Naive thymus-derived CD4-positive, alpha-beta T cell (primary cell): ENCODE measurements around the gene RMC1. TPM values are rescaled to one million over a fixed set of nuclear protein-coding genes. Genes with fewer than 3 reads are reported as not detected.
"Not testable (repeated sequence)": the region's sequence is repeated elsewhere in the genome, so short reads cannot be mapped to it uniquely, and the experiment has no call there.

Experiments
- ATAC-seq: fragments of 150-1000 bp; cut with Tn5 transposase; 2 replicates; pipeline ENCODE4 v1.10.0; 2021; ENCODE audit warnings: mild to moderate bottlenecking, moderate library complexity
- CTCF ChIA-PET: fragments of 350-600 bp; sonication (Branson Sonifier 250); formaldehyde crosslinking; loops from one replicate; lab custom pipeline; 2021; ENCODE audit warnings: antibody characterized with exemption; lab: Charles Lee
- POLR2A ChIA-PET: fragments of 350-600 bp; sonication (Branson Sonifier 250); formaldehyde crosslinking; loops from one replicate; lab custom pipeline; 2021; ENCODE audit warnings: antibody characterized with exemption, inconsistent platforms; lab: Charles Lee
- DNase-seq, 9 donors: peaks; one replicate each; pipeline versions ENCODE4 v3.0.0 to v3.0.0-alpha.2; 2020 to 2022; ENCODE audit warnings: mixed read lengths in 1 of 9
- H3K27ac ChIP-seq: one replicate; pipeline ENCODE4 v1.7.0; 2013; ENCODE audit warnings: mild to moderate bottlenecking, low read depth, low read length, moderate library complexity
- H3K27me3 ChIP-seq, 2 donors: one replicate each; pipeline ENCODE4 v1.7.0; 2013; ENCODE audit warnings: low read length in 2 of 2, mild to moderate bottlenecking in 2 of 2, moderate library complexity in 2 of 2; ENCODE audit not compliant: control insufficient read depth in 2 of 2, insufficient read depth in 2 of 2
- H3K36me3 ChIP-seq, 3 experiments: 1 replicate in 2 of 3; 2 replicates in 1 of 3; pipeline ENCODE4 v1.7.0; 2013; ENCODE audit warnings: low read length in 3 of 3, mild to moderate bottlenecking in 3 of 3, moderate library complexity in 1 of 3; ENCODE audit not compliant: insufficient read depth in 3 of 3, control insufficient read depth in 2 of 3
- H3K4me1 ChIP-seq, 2 donors: one replicate each; pipeline ENCODE4 v1.7.0; 2013; ENCODE audit warnings: low read length in 2 of 2, mild to moderate bottlenecking in 2 of 2, moderate library complexity in 1 of 2; ENCODE audit not compliant: control insufficient read depth in 2 of 2, insufficient read depth in 2 of 2
- H3K4me3 ChIP-seq: 2 replicates; pipeline ENCODE4 v1.7.0; 2013; ENCODE audit warnings: mild to moderate bottlenecking, low read length
- H3K9me3 ChIP-seq, 3 experiments: 1 replicate in 2 of 3; 2 replicates in 1 of 3; pipeline ENCODE4 v1.7.0; 2013; ENCODE audit warnings: low read length in 3 of 3; ENCODE audit not compliant: control insufficient read depth in 2 of 3
- H3K27ac Mint-ChIP-seq, 9 donors: one replicate each; pipeline ENCODE4 v1.8.0; 2020 to 2022; ENCODE audit warnings: mixed read lengths in 9 of 9, mild to moderate bottlenecking in 8 of 9, moderate library complexity in 5 of 9, inconsistent platforms in 2 of 9
- H3K27me3 Mint-ChIP-seq, 5 donors: one replicate each; pipeline ENCODE4 v1.8.0; 2021 to 2022; ENCODE audit warnings: mixed read lengths in 5 of 5, mild to moderate bottlenecking in 1 of 5
- H3K36me3 Mint-ChIP-seq, 5 donors: one replicate each; pipeline ENCODE4 v1.8.0; 2020 to 2022; ENCODE audit warnings: mixed read lengths in 5 of 5, mild to moderate bottlenecking in 3 of 5, inconsistent platforms in 1 of 5
- H3K4me1 Mint-ChIP-seq, 7 donors: one replicate each; pipeline ENCODE4 v1.8.0; 2020 to 2022; ENCODE audit warnings: mixed read lengths in 7 of 7, mild to moderate bottlenecking in 3 of 7, inconsistent platforms in 1 of 7
- H3K4me3 Mint-ChIP-seq, 10 donors: one replicate each; pipeline ENCODE4 v1.8.0; 2020 to 2022; ENCODE audit warnings: mild to moderate bottlenecking in 10 of 10, mixed read lengths in 10 of 10, moderate library complexity in 6 of 10, inconsistent platforms in 2 of 10
- H3K9me3 Mint-ChIP-seq, 11 donors: one replicate each; pipeline ENCODE4 v1.8.0; 2020 to 2022; ENCODE audit warnings: mixed read lengths in 11 of 11, mild to moderate bottlenecking in 4 of 11, inconsistent platforms in 1 of 11, moderate library complexity in 1 of 11
- intact Hi-C, 2 donors: fragments of 100-400 bp; cut with micrococcal nuclease; formaldehyde crosslinking; loops; one replicate each; pipeline ENCODE4 v1.15.1; 2023
- polyA plus RNA-seq, 2 donors: library from polyadenylated mRNA; unstranded; fragments of 300-500 nt; fragmentation: Illumina TruSeq; gene quantifications; one replicate each; pipeline ENCODE4 v1.2.3, GENCODE V29; 2021
- total RNA-seq, 6 experiments: library from RNA in 5 of 6; stranded (reverse) in 5 of 6; gene quantifications; 1 replicate in 5 of 6; 2 replicates in 1 of 6; pipeline ENCODE4 v1.2.3 and lab custom pipeline; 2021 to 2026

RMC1 gene
- total and polyA plus RNA-seq, 7 experiments from 2014 or later, result 23.1 to 59.7 (median 48.4) TPM

GRCh38 chr18:23512216-23512615 is 8.9 kb downstream of the RMC1 start:
- not testable (repeated sequence) for H3K27me3 ChIP-seq, H3K27me3 Mint-ChIP-seq, DNase-seq, H3K4me3 ChIP-seq, H3K9me3 ChIP-seq, H3K9me3 Mint-ChIP-seq, H3K4me1 ChIP-seq, H3K27ac ChIP-seq, ATAC-seq
- H3K4me1 Mint-ChIP-seq, result peaks cover 18 to 53% (median 29%) of the 10 kb centered on the region in 7 donors
- POLR2A ChIA-PET, result interaction anchor here (0.6 to 1.3 kb wide), 4 partner anchors 29 to 185 kb away, joined by 3 to 5 read pairs (median 4); no protein-coding TSS in a partner anchor
- peaks cover 17 to 41% (median 33%) of the 10 kb centered on the region in 5 donors for H3K36me3 Mint-ChIP-seq
- H3K36me3 ChIP-seq, result peaks cover 13 to 48% (median 17%) of the 10 kb centered on the region in 3 experiments
- intact Hi-C loops, result loop anchor here in 1 of 2 donors (1.0 kb wide), 1 partner anchor 8 kb away; no protein-coding TSS in a partner anchor
- H3K4me3 Mint-ChIP-seq, result peak overlapping the region in 4 of 10 donors; percentile 6 to 43 (median 21)
- CTCF ChIA-PET, result interaction anchor here (0.6 to 1.2 kb wide), 3 partner anchors 10 to 300 kb away, joined by 3 to 4 read pairs (median 3); no protein-coding TSS in a partner anchor
- peak overlapping the region in 8 of 9 donors; percentile 21 to 86 (median 58) for H3K27ac Mint-ChIP-seq

GRCh38 chr18:23512641-23513040 is 9.3 kb downstream of the RMC1 start:
- intact Hi-C loops, result loop anchor here in 1 of 2 donors (1.0 kb wide), 1 partner anchor 8 kb away; no protein-coding TSS in a partner anchor
- no peaks in the 10 kb centered on the region for H3K27me3 ChIP-seq
- peaks cover 10 to 52% (median 21%) of the 10 kb centered on the region in 3 experiments for H3K36me3 ChIP-seq
- no peak overlapping the region for H3K4me3 ChIP-seq
- H3K27me3 Mint-ChIP-seq, result no peaks in the 10 kb centered on the region
- peak overlapping the region in 5 of 10 donors; percentile 6 to 43 (median 16) for H3K4me3 Mint-ChIP-seq
- H3K36me3 Mint-ChIP-seq, result peaks cover 14 to 41% (median 29%) of the 10 kb centered on the region in 5 donors
- peak overlapping the region; percentile 21 to 86 (median 59) for H3K27ac Mint-ChIP-seq
- peaks cover 14 to 50% (median 25%) of the 10 kb centered on the region in 7 donors for H3K4me1 Mint-ChIP-seq
- POLR2A ChIA-PET, result interaction anchor here (0.6 kb wide), 2 partner anchors 123 to 185 kb away, joined by 3 to 5 read pairs; no protein-coding TSS in a partner anchor
- H3K27ac ChIP-seq, result no peak overlapping the region
- CTCF ChIA-PET, result interaction anchor here (0.6 to 1.2 kb wide), 3 partner anchors 75 to 659 kb away, joined by 3 to 4 read pairs (median 3); no protein-coding TSS in a partner anchor
- H3K9me3 Mint-ChIP-seq, result no peaks in the 10 kb centered on the region
- no peak for DNase-seq
- peak; percentile 3 for ATAC-seq
- H3K9me3 ChIP-seq, result no peaks in the 10 kb centered on the region
- peaks cover 0 to 6% of the 10 kb centered on the region in 2 donors for H3K4me1 ChIP-seq

GRCh38 chr18:23515911-23516546 is 12.7 kb downstream of the RMC1 start:
- no peak overlapping the region for H3K27ac ChIP-seq
- DNase-seq (peak; percentile 39 to 76 (median 69)), ATAC-seq (peak; percentile 99)
- H3K4me1 Mint-ChIP-seq, result peaks cover 7 to 37% (median 13%) of the 10 kb centered on the region in 7 donors
- POLR2A ChIA-PET, result interaction anchor here (0.6 to 1.9 kb wide), 3 partner anchors 10 to 70 kb away, joined by 3 to 13 read pairs (median 5); partner anchors contain the start of gene NPC1
- H3K4me3 ChIP-seq, result no peak overlapping the region
- peaks cover 14 to 43% (median 27%) of the 10 kb centered on the region in 5 donors for H3K36me3 Mint-ChIP-seq
- H3K27ac Mint-ChIP-seq, result peak overlapping the region; percentile 1 to 81 (median 66)
- intact Hi-C loops, result loop anchor here (1.0 to 5.0 kb wide), 10 partner anchors 12 to 603 kb away; partner anchors contain the start of genes NPC1 (in 1 of the 2) and RMC1 (in 1 of the 2)
- CTCF ChIA-PET, result interaction anchor here (0.5 to 2.6 kb wide), 18 partner anchors 13 to 611 kb away, joined by 3 to 16 read pairs (median 4); partner anchors contain the start of gene NPC1
- no peaks in the 10 kb centered on the region for H3K9me3 Mint-ChIP-seq
- H3K4me3 Mint-ChIP-seq, result no peak overlapping the region
- H3K9me3 ChIP-seq, result no peaks in the 10 kb centered on the region
- H3K4me1 ChIP-seq, result peaks cover 0 to 6% of the 10 kb centered on the region in 2 donors
- H3K27me3 ChIP-seq, result no peaks in the 10 kb centered on the region
- peaks cover 13 to 61% (median 33%) of the 10 kb centered on the region in 3 experiments for H3K36me3 ChIP-seq
- H3K27me3 Mint-ChIP-seq, result no peaks in the 10 kb centered on the region

GRCh38 chr18:23519734-23520133 is 16.4 kb downstream of the RMC1 start:
- ATAC-seq (no peak), DNase-seq (no peak)
- Mint-ChIP-seq H3K4me3 (no peak overlapping the region), H3K9me3 (no peaks in the 10 kb centered on the region), H3K27me3 (no peaks in the 10 kb centered on the region), H3K36me3 (peaks cover 4 to 65% (median 34%) of the 10 kb centered on the region in 5 donors), H3K4me1 (peaks cover 0 to 16% (median 5%) of the 10 kb centered on the region in 7 donors), H3K27ac (peak overlapping the region in 3 of 9 donors; percentile 14 to 61 (median 51))
- CTCF ChIA-PET, result no interaction called here
- no peaks in the 10 kb centered on the region for H3K9me3 ChIP-seq
- H3K27ac ChIP-seq, result no peak overlapping the region
- intact Hi-C loops, result loop anchor here in 1 of 2 donors (5.0 kb wide), 1 partner anchor 398 kb away; no protein-coding TSS in a partner anchor
- peaks cover 30 to 85% (median 48%) of the 10 kb centered on the region in 3 experiments for H3K36me3 ChIP-seq
- H3K4me3 ChIP-seq, result no peak overlapping the region
- no peaks in the 10 kb centered on the region for H3K27me3 ChIP-seq
- POLR2A ChIA-PET, result no interaction called here
- no peaks in the 10 kb centered on the region for H3K4me1 ChIP-seq

- H3K4me3 ChIP-seq, result no peak overlapping the region
- H3K4me3 Mint-ChIP-seq, result no peak overlapping the region
- DNase-seq, result no peak
- peaks cover 0 to 5% (median 0%) of the 10 kb centered on the region in 7 donors for H3K4me1 Mint-ChIP-seq
- no peak for ATAC-seq
- peaks cover 9 to 60% (median 34%) of the 10 kb centered on the region in 5 donors for H3K36me3 Mint-ChIP-seq
- CTCF ChIA-PET, result interaction anchor here (0.7 kb wide), 1 partner anchor 16 kb away, joined by 3 read pairs; no protein-coding TSS in a partner anchor
- H3K27me3 ChIP-seq, result no peaks in the 10 kb centered on the region
- H3K27ac Mint-ChIP-seq, result no peak overlapping the region
- intact Hi-C loops, result no loop called here
- no peaks in the 10 kb centered on the region for H3K27me3 Mint-ChIP-seq
- no peaks in the 10 kb centered on the region for H3K9me3 ChIP-seq
- H3K4me1 ChIP-seq, result no peaks in the 10 kb centered on the region
- peaks cover 37 to 88% (median 52%) of the 10 kb centered on the region in 3 experiments for H3K36me3 ChIP-seq
- H3K27ac ChIP-seq, result no peak overlapping the region
- H3K9me3 Mint-ChIP-seq, result no peaks in the 10 kb centered on the region
- POLR2A ChIA-PET, result interaction anchor here (0.5 kb wide), 1 partner anchor 49 kb away, joined by 5 read pairs; no protein-coding TSS in a partner anchor
These were observed 18.0 kb downstream of the RMC1 start for GRCh38 chr18:23521271-23521670.

GRCh38 chr18:23521907-23522306 is 18.6 kb downstream of the RMC1 start:
- no peak overlapping the region for H3K27ac ChIP-seq
- intact Hi-C loops, result no loop called here
- ATAC-seq, result no peak
- POLR2A ChIA-PET, result interaction anchor here (0.6 kb wide), 1 partner anchor 60 kb away, joined by 4 read pairs; no protein-coding TSS in a partner anchor
- H3K9me3 ChIP-seq, result no peaks in the 10 kb centered on the region
- H3K4me1 ChIP-seq, result no peaks in the 10 kb centered on the region
- H3K27me3 Mint-ChIP-seq, result no peaks in the 10 kb centered on the region
- H3K36me3 ChIP-seq, result peaks cover 39 to 93% (median 58%) of the 10 kb centered on the region in 3 experiments
- H3K9me3 Mint-ChIP-seq, result no peaks in the 10 kb centered on the region
- H3K36me3 Mint-ChIP-seq, result peaks cover 9 to 65% (median 34%) of the 10 kb centered on the region in 5 donors
- CTCF ChIA-PET, result no interaction called here
- H3K4me1 Mint-ChIP-seq, result peaks cover 0 to 5% (median 0%) of the 10 kb centered on the region in 7 donors
- H3K4me3 ChIP-seq, result no peak overlapping the region
- peak overlapping the region in 1 of 9 donors; percentile 78 for H3K27ac Mint-ChIP-seq
- H3K27me3 ChIP-seq, result no peaks in the 10 kb centered on the region
- no peak for DNase-seq
- H3K4me3 Mint-ChIP-seq, result no peak overlapping the region
